ENCODE measurements around the gene SOX6. TPM values are rescaled to one million over a fixed set of nuclear protein-coding genes. Genes with fewer than 3 reads are reported as not detected.
"Not testable (repeated sequence)": the region's sequence is repeated elsewhere in the genome, so short reads cannot be mapped to it uniquely, and the experiment has no call there.

The SOX6 gene
- total RNA-seq, 6 experiments from 2014 or later, result 3.3 to 16.1 (median 7.8) TPM

DNA sequence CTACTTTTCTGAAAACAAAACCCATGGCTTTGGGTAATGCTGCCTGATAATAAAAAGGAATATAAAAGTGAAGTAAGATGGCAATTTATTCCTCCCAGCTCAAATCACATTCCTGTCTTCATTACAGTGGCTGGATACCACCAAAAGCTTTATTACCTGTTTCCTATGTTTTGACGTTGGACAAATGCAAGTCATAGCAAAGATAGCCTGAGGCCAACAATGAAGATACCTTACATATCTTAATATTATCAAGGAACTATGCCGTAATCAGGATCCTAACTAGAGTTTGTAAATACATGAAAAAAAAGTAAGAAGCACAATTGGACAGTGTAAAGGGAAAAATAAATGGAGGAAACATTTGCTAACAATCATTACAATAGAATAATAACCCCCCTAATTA lies 202.4 kb downstream of the SOX6 start:
- 69% methylated on average over 2 of the region's 2 CpGs for WGBS (ENCODE audit: insufficient coverage, low coverage, low lambda C conversion rate, missing lambda C conversion rate)
- no peaks in the 10 kb centered on the region for H3K27me3 ChIP-seq
- intact Hi-C loops (cut with DNase I), result no loop called here
- no peaks in the 10 kb centered on the region for H3K36me3 ChIP-seq
- H3K9me3 ChIP-seq, result no peaks in the 10 kb centered on the region
- H3K27ac ChIP-seq, result no peak overlapping the region
- ATAC-seq (no peak), DNase-seq (no peak)
- TF ChIP-seq, protein P1, sequence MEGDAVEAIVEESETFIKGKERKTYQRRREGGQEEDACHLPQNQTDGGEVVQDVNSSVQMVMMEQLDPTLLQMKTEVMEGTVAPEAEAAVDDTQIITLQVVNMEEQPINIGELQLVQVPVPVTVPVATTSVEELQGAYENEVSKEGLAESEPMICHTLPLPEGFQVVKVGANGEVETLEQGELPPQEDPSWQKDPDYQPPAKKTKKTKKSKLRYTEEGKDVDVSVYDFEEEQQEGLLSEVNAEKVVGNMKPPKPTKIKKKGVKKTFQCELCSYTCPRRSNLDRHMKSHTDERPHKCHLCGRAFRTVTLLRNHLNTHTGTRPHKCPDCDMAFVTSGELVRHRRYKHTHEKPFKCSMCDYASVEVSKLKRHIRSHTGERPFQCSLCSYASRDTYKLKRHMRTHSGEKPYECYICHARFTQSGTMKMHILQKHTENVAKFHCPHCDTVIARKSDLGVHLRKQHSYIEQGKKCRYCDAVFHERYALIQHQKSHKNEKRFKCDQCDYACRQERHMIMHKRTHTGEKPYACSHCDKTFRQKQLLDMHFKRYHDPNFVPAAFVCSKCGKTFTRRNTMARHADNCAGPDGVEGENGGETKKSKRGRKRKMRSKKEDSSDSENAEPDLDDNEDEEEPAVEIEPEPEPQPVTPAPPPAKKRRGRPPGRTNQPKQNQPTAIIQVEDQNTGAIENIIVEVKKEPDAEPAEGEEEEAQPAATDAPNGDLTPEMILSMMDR (IDR thresholded peaks at IDR 0.05), result no peak
- H3K4me3 ChIP-seq, result no peak overlapping the region
- peaks cover 0 to 14% (median 0%) of the 10 kb centered on the region in 4 donors for H3K4me1 ChIP-seq

DNA sequence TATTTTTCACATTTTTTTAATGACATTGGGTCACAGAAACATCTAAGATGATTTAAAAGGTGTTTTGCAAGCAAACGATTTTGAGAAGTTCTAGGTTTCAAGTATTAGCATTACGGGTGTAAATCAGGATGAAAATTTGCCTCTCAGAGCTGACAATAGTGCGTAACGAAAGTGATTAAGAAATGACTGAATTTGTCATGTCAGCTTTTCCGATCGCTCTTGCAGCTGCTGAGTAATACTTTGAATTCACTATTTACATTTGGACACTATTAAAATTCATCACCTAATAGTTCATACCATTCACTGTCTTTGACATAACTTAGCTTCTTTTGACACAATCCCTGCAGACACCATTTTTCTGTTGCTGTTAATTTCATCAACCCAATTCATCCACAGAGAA lies 205.2 kb downstream of the SOX6 start:
- H3K27ac ChIP-seq, result no peak overlapping the region
- no peaks in the 10 kb centered on the region for H3K27me3 ChIP-seq
- intact Hi-C loops (cut with DNase I), result no loop called here
- no peak for DNase-seq
- H3K4me1 ChIP-seq, result peaks cover 0 to 14% (median 0%) of the 10 kb centered on the region in 4 donors
- H3K36me3 ChIP-seq, result no peaks in the 10 kb centered on the region
- no peak overlapping the region for H3K4me3 ChIP-seq
- no peak for ATAC-seq
- H3K9me3 ChIP-seq, result no peaks in the 10 kb centered on the region
- no peak for TF ChIP-seq POLR2A (IDR thresholded peaks at IDR 0.05)
- TF ChIP-seq, protein P1 (IDR thresholded peaks at IDR 0.05), result no peak
- WGBS (ENCODE audit: insufficient coverage, low coverage, low lambda C conversion rate, missing lambda C conversion rate), result 82% methylated on average over 6 of the region's 6 CpGs

DNA sequence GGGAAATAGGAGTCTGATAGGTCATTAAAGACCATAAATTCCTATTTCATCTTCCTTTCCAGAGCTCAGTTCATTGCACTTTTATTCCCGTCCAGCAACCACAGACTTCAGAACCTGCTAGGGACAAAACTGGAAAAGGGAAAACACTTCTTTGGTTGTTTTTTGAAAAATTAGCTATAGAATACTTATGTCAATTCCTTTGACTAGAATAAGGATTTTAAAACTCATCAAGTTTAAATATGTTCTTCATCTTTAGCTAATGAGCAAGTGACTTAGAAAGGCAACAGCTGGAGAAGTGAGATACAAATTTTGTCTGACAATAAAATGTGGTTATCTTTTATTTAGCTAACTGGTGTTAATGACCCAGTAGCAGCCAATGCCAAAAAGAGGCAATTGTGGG lies 206.9 kb downstream of the SOX6 start:
- Histone ChIP-seq H3K4me3 (no peak overlapping the region), H3K27me3 (no peaks in the 10 kb centered on the region), H3K36me3 (no peaks in the 10 kb centered on the region), H3K4me1 (peaks cover 0 to 7% (median 0%) of the 10 kb centered on the region in 4 donors), H3K9me3 (no peaks in the 10 kb centered on the region), H3K27ac (no peak overlapping the region)
- TF ChIP-seq, protein P1 (IDR thresholded peaks at IDR 0.05), result no peak
- TF ChIP-seq POLR2A (IDR thresholded peaks at IDR 0.05), result no peak
- no peak for DNase-seq
- intact Hi-C loops (cut with DNase I), result no loop called here
- WGBS (ENCODE audit: insufficient coverage, low coverage, low lambda C conversion rate, missing lambda C conversion rate), result 30% methylated on average over 1 of the region's 1 CpG
- ATAC-seq, result peak in 1 of 4 donors; percentile 21

DNA sequence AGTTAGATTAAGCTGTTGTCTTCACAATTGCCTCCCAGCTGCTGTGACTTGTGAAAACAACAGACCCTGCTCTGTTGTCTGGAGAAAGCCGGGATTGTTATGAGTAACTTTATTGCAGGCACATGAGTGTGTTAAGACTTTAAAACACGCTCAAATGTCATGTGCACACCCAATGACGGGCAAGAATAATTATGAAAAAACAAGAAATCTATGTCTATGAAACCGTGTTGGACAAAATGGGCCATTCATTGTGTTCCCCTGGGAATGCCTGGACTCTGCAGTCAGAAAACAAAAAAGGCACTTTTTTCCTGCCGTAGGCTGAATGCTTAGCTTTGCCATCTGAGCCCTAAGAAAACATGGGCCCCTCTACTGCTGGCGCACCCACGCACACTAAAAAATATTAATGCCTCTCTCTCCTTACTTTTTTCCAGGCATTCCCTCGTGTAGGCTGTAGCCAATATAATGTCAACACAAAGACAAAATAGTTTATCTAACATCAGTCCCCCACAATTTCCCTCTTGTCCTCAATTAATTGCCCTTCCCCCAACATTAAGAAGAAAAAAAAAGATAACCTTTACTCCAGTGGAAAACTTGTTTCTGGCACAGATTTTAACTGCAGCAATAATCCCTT lies 207.9 kb downstream of the SOX6 start:
- no peaks in the 10 kb centered on the region for H3K36me3 ChIP-seq
- TF ChIP-seq, protein P1 (IDR thresholded peaks at IDR 0.05), result no peak
- TF ChIP-seq POLR2A (IDR thresholded peaks at IDR 0.05), result no peak
- H3K4me1 ChIP-seq, result no peaks in the 10 kb centered on the region
- no peak overlapping the region for H3K4me3 ChIP-seq
- intact Hi-C loops (cut with DNase I), result no loop called here
- 74% methylated on average over 8 of the region's 8 CpGs for WGBS (ENCODE audit: insufficient coverage, low coverage, low lambda C conversion rate, missing lambda C conversion rate)
- peak overlapping the region in 1 of 3 donors; percentile 6 for H3K27ac ChIP-seq
- ATAC-seq (no peak), DNase-seq (no peak)
- H3K27me3 ChIP-seq, result no peaks in the 10 kb centered on the region
- no peaks in the 10 kb centered on the region for H3K9me3 ChIP-seq

- intact Hi-C loops (cut with DNase I); H3K27ac ChIP-seq; H3K36me3 ChIP-seq; DNase-seq; H3K4me1 ChIP-seq; H3K4me3 ChIP-seq; H3K27me3 ChIP-seq; ATAC-seq; H3K9me3 ChIP-seq: not testable (repeated sequence)
- 100% methylated on average over 1 of the region's 2 CpGs for WGBS (ENCODE audit: insufficient coverage, low coverage, low lambda C conversion rate, missing lambda C conversion rate)
Measured at GRCh38 chr11:16146980-16147379, 209.4 kb downstream of the SOX6 start.

- H3K9me3 ChIP-seq; H3K27me3 ChIP-seq; H3K27ac ChIP-seq; H3K4me3 ChIP-seq; DNase-seq; ATAC-seq; H3K4me1 ChIP-seq; intact Hi-C loops (cut with DNase I); H3K36me3 ChIP-seq: not testable (repeated sequence)
- WGBS (ENCODE audit: insufficient coverage, low coverage, low lambda C conversion rate, missing lambda C conversion rate), result 67% methylated on average over 2 of the region's 7 CpGs
Measured at GRCh38 chr11:16141614-16142013, 214.7 kb downstream of the SOX6 start.

GRCh38 chr11:16141162-16141561 lies 215.2 kb downstream of the SOX6 start:
- H3K27ac ChIP-seq; H3K27me3 ChIP-seq; ATAC-seq; H3K4me3 ChIP-seq; H3K36me3 ChIP-seq; H3K9me3 ChIP-seq; DNase-seq; H3K4me1 ChIP-seq; intact Hi-C loops (cut with DNase I): not testable (repeated sequence)
- WGBS (ENCODE audit: insufficient coverage, low coverage, low lambda C conversion rate, missing lambda C conversion rate), result 97% methylated on average over 4 of the region's 8 CpGs

All from right lobe of liver (tissue), 6 donors.